ENCODE measurements around the gene AREL1.
A peak's percentile ranks its signal among the peaks of the same experiment; 100 is the strongest.
"Not testable (repeated sequence)": the region's sequence is repeated elsewhere in the genome, so short reads cannot be mapped to it uniquely, and the experiment has no call there.

Gene AREL1, protein sequence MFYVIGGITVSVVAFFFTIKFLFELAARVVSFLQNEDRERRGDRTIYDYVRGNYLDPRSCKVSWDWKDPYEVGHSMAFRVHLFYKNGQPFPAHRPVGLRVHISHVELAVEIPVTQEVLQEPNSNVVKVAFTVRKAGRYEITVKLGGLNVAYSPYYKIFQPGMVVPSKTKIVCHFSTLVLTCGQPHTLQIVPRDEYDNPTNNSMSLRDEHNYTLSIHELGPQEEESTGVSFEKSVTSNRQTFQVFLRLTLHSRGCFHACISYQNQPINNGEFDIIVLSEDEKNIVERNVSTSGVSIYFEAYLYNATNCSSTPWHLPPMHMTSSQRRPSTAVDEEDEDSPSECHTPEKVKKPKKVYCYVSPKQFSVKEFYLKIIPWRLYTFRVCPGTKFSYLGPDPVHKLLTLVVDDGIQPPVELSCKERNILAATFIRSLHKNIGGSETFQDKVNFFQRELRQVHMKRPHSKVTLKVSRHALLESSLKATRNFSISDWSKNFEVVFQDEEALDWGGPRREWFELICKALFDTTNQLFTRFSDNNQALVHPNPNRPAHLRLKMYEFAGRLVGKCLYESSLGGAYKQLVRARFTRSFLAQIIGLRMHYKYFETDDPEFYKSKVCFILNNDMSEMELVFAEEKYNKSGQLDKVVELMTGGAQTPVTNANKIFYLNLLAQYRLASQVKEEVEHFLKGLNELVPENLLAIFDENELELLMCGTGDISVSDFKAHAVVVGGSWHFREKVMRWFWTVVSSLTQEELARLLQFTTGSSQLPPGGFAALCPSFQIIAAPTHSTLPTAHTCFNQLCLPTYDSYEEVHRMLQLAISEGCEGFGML

DNA sequence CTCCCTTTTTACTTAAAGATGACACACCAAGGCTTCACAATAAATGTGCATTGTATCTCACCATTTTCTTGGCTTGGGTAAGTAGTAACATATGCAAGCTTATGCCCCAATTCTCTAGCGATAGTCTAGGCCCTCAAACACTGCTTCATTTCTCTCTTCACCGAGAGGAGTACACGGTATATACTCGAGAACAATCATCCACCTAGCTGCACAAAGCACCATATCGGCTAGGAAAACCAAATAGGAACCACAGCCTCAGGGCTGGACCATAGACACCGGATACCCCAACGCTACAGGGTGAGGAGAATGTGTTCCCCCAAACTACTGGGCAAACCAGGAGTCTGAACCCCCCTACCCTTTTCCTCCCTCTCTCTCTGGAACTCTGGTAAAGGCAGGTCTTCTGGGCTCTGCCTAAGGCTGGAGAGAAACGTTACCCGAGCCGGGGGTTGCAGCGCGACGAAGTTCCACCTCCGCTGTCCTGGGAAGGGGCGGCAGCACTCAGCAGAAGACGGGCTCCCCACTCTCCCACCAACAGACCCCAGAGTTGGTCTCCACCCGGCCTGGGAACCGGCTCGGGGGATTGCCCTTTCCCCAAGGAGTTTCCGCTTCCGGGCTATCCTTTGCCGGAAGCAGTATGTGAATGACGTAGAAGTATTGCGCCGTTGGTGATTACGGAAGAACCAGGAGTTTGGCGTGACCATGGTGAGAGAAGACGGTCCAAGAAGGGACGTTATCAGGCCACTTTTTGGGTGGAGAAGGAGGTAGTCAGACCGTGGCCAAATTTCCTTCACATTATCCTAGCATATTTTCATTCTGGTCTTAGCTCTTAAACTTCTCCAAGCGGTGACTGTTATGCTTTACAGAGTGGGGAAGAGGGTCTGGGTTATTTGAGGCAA, at the start of gene AREL1, which contains the start of gene FCF1:
Gene AREL1 (minus strand): TSS at position 582 of the 896 bp plus-strand sequence. CDS start 27,465 bp downstream, outside the sequence.
Gene FCF1 (plus strand): TSS at position 646 of the 896 bp plus-strand sequence. CDS start 54 bp downstream, at position 700.
- intact Hi-C loops (cut with DNase I): loop anchor here (10.0 kb wide), 1 partner anchor 52 kb away; the partner anchor contains the start of gene YLPM1
- DNase-seq: peak; percentile 76 to 96 (median 89)

DNA sequence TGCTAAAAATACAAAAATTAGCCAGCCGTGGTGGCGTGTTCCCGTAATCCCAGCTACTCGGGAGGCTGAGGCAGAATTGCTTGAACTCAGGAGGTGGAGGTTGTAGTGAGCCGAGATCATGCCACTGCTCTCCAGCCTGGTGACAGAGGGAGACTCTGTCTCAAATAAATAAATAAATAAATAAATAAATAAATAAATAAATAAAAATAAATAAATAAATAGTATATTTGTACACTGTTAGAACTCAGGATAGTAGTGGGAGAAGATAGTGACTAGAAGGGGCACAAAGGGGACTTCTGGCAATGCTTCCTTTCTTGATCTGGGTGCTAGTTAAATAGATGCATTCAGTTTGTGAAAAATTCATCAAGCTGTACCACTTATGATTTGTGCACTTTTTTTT, 45.6 kb upstream of the AREL1 start:
- intact Hi-C loops (cut with DNase I); DNase-seq: not testable (repeated sequence)

DNA sequence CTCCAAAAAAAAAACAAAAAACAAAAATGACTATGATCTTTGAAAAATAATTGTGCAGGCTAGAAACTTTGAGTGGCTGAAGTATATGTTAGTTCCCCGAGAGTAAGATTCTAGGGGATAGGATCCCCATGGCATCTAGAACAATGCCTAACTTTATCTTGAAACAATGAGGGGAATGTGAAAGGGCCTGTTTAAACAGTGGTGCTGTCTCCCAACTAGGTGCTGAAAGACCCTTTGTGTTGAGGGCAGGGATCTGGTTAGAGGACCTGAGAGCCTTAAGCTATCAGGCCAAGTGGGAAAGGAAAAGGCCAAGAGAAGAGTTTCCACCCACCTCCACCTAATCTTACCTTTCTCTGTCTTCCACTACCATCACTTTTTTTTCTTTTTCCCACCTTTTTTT, 43.4 kb upstream of the AREL1 start:
- no peak for DNase-seq

DNA sequence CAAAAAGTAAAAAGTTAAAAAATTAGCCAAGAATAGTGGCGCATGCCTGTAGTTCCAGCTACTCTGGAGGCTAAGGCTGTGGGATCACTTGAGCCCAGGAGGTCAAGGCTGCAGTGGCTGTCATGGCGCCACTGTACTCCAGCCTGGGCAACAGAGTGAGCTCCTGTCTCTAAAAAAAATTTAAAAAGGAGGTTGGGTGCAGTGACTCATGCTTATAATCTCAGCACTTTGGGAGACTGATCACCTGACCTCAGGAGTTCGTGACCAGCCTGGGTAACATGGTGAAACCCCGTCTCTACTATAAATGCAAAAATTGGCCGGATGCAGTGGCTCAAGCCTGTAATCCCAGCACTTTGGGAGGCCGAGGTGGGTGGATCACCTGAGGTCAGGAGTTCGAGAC, 42.0 kb upstream of the AREL1 start:
- no peak for DNase-seq
- intact Hi-C loops (cut with DNase I): no loop called here

More for the DNA sequence above, 43.4 kb upstream of the AREL1 start:
- intact Hi-C loops (cut with DNase I): no loop called here

DNA sequence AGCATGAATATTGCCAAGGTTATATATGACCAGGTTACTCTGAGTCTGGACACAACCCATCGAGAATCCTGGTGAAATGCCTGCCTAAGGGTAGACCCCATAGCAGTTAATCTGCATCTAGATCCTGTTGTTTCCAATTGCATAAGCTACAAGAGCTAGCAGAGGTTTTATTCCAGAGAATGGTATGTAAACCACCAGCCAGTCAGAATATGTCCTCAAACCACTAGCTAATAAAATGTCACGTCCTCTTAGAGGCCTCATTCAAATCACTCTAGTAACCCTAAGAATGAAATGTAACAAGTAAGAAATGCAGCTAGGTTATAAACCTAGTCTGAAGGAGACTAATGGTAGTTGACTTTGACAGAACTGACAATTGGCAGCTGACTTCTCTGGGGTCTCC, 41.3 kb upstream of the AREL1 start:
- DNase-seq: no peak
- intact Hi-C loops (cut with DNase I): no loop called here

DNA sequence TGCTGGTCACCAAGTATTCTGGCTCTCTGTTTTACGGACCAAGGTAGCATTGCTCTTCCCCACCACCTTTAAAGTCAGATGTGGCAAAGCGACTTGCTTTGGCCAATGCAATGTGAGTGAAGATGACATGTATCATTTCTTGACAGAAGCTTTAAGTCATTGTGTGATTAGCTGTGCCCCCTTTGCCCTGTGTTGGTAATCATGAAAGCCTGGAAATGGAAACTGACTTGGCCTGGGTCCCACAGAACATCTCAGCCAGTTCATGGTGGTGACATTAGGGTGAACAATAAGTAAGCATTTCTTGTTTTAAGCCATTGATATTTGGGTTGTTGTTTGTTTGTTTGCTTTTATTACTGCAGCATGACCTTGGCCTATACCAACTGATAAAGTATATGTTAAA, 34.4 kb upstream of the AREL1 start:
- intact Hi-C loops (cut with DNase I): no loop called here

DNA sequence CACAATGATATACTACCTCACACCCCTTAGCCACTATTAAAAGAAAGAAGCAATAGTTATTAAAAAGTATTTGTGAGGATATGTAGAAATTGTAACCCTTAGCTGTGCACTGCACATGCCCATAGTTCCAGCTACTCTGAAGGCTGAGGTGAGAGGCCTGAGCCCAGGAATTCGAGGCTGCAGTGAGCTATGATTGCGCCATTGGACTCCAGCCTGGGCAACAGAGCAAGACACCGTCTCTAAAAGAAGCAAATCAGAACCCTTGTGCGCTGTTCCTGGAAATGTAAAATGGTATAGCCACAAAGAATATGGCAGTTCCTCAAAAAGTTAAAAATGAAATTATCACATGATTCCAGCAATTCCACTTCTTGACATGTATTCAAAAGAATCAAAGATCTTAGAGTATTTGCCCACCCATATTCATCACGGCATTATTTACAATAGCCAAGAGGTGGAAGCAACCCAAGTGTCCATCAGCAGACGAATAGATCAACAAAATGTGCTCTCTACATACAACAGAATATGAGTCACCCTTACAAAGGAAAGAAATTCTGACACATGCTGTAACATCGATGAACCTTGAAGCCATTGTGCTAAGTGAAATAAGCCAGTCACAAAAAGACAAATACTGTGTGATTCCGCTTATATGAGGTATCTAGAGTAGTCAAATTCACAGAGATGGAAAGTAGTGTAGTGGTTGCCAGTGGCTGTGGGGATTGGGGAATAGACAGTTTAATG, 26.6 kb upstream of the AREL1 start:
- DNase-seq: no peak

More for the DNA sequence above, 34.4 kb upstream of the AREL1 start:
- DNase-seq: no peak

DNA sequence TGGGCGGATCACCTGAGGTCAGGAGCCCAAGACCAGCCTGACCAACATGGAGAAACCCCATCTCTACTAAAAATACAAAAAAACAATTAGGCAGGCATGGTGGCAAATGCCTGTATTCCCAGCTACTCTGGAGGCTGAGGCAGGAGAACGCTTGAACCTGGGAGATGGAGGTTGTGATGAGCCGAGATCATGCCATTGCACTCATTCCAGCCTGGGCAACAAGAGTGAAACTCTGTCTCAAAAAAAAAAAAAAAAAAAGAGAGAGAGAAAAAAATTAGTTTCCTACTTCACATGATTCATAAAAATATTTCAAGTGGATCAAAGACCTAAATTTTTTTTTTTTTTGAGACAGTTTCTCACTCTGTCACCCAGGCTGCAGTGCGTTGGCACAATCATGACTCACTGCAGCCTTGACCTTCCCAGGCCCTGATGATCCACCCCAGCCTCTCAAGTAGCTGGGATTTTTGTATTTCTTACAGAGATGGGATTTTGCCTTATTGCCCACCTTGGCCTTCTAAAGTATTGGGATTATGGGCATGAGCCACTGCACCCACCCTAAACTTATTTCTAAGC, 25.0 kb upstream of the AREL1 start:
- intact Hi-C loops (cut with DNase I): no loop called here

More for the DNA sequence above, 26.6 kb upstream of the AREL1 start:
- intact Hi-C loops (cut with DNase I): no loop called here

DNA sequence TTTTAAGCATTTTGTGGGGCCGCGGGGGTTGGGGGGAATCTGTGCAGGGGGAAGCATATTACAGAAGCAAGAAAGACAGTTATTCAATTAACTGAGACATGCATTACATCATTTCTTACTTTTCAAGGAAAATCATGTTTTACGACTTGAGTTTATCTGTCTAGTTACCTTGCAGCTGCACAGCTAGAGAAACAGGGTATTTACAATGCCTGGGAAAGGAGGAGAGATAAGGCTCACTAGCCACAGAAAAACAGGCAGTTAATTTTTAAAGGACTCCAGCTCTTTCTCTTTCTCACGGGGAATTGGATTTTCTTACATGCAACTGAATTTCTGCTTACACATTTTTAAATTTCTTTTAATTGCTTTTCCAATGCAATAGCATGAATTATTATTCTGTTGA, 22.2 kb upstream of the AREL1 start:
- intact Hi-C loops (cut with DNase I): no loop called here
- DNase-seq: no peak

More for the DNA sequence above, 25.0 kb upstream of the AREL1 start:
- no peak for DNase-seq

DNA sequence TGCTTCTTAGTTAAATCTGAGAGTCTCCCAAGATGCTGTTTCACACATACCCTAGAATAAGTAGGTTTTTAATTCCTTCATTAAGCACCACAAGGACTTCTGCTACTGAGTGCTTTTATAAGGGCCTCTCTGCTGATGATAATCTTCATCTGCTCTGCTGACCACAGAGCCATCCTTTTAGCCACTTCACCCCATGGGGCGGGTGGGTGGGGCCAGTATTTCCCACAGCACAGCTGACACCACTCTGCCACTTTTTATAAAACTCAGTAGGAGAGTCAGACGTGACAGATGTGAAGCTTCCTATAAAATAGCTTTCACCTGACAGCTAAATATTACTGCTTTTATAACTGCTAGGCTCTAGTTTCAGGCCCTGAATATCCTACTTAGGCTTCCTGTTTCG, 20.3 kb upstream of the AREL1 start:
- DNase-seq: no peak
- intact Hi-C loops (cut with DNase I): no loop called here

DNA sequence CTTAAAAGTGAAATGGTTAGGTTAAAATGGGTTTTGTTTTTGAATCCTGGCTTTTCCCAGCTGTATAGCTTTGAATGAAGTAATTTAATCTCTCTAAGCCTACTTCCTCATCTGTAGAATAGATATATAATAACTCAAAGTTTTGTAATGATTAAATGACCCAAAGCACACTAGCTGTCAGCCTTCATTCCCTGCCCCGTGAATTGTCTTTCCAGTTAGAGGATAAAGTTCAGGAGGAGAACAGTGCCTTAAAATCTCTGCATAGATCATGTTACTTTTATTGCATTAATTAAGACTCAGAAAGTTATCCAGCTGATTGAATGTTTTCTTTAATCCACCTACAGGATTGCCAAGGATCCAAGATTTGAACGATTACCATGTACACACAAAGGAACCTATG, 19.5 kb upstream of the AREL1 start:
- intact Hi-C loops (cut with DNase I): no loop called here
- DNase-seq: no peak

DNA sequence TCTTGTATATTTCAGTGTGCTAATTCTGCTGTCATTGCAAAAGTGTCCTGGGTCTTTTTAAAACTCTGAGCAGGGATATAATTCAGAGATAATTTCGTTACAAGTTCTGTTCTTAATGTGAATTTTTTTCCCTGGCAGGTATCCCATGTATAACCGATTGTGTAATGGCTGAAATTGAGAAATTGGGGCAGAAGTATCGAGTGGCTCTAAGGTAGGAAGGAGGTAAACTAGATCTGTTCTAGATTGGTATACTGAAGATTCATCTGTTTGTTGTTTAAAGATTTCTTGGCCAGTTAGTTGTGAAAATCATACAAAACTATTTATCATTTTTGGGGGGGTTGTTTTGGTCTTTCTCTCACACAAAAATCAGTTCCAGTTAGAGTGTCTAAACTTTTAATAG, 10.3 kb upstream of the AREL1 start:
- intact Hi-C loops (cut with DNase I): no loop called here
- DNase-seq: no peak

DNA sequence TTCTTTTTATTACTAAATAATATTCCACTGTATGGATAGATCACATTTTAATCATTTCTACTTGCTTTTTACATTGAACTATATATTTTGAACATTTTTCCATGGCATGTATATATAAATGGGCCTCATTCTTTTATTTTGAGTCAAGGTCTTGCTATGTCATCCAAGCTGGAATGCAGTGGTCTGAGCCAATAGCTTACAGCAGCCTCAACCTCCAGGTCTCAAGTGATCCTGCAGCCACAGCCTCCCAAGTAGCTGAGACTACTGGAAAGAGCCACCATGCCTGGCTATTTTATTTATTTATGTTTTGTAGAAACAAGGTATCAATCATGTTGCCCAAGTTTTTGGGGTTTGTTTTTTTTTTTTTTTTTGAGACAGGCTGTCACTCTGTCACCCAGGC, 7.6 kb upstream of the AREL1 start:
- intact Hi-C loops (cut with DNase I): no loop called here
- DNase-seq: no peak

DNA sequence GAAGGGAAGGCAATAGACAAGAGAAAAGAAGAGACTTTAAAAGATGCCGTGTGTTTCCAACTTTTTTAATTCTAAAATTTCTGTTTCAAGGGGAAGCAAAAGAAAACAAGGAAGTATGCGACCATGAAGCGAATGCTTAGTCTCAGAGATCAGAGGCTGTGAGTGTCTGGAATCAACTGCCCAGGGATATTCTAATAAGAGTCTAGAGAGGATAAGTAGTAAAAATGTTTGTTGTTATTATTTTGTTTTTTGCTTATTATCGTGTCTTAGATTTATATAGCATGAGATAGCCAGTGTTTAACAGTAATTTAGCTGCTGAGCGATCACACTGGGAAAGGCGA, 485 bp upstream of the AREL1 start:
- no peak for DNase-seq
- intact Hi-C loops (cut with DNase I): loop anchor here (10.0 kb wide), 1 partner anchor 51 kb away; the partner anchor contains the start of gene YLPM1

DNA sequence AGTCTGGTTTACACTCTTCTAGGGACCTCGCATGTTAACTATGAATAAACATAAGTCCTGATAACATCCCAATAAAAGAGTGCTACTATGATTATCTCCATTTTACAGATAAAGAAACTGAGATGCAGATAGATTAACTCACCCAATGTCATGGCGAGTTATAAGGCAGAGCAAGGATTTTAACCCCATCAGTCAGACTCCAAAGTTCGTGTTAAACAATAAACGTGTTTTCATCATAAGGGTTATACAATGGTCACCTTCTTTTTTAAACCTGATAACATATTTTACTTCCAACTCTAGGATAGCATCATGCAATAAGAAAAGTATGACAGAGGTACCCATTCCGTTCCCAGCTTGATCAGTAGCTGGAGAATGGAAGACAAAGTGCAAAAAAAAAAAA, 1.2 kb downstream of the AREL1 start:
- DNase-seq: no peak
- intact Hi-C loops (cut with DNase I): loop anchor here (10.0 kb wide), 1 partner anchor 53 kb away; the partner anchor contains the start of gene YLPM1

DNA sequence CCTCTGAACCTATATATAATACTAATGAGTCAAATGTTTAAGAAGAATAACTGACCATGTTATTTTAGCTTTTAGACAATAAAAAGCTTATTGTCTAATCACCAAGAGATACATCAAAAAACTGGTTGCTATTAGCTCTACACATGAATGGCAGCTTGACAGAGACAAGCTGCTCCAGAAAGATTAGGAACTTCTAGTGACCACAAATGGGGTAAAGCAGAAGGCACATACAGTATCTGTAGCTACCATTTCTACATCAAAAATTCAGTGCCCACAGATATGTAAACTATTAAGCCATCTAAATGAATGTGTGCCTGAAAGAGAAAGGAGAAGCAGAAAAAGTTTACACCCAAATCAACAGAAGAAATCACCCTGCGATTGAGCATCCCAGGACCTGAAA, 2.4 kb downstream of the AREL1 start:
- DNase-seq: no peak

DNA sequence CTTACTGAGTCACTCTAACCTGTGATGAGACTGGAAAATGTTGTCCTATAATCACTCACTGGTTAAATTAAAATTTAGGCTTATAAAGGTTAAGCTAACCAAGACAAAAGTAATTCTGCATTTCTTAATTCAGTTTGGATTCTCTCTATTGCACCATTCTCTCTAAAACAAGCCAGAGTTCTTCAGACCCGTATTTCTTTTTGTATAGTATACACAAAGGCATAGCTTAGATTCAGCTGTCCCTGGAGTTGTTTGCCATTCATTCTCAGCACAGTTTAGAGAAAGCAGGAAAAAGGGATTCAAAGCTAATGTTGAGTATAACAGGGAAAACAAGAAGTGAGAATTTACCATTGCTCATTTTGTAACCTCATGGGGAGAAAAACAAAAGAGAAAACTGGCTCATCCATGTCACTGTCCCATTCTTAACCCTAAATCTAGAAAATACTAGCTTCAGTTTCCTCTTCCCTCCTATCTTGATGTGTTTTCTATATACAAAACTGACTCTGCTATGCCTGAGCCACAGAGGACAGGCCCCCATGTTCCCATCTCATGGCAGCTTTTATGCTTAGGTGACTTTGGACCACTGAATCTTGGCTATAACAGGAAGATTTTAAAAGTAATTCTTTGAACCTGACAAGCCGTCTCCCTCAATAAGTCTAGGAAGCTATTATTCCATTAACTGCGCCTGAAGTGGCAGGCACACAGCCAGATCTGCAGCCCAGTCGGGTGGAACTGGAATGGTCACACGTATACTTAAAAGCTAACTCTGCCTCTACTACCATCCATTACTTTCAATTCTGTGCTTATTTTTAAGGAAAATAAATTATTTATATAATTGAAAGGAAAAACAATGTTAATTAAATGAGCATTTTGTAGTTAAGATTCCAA, 7.0 kb downstream of the AREL1 start:
- intact Hi-C loops (cut with DNase I): no loop called here
- no peak for DNase-seq

More for the DNA sequence above, 2.4 kb downstream of the AREL1 start:
- intact Hi-C loops (cut with DNase I): loop anchor here (10.0 kb wide), 1 partner anchor 54 kb away; the partner anchor contains the start of gene YLPM1
